OCI-LY1 (cell line): ENCODE results near the gene IFNAR2.

ENCODE experiments used
- EZH2 ChIP-seq: fragments of 200-600 bp; sonication (generic), shearing (Covaris generic); IDR thresholded peaks from 2 replicates; pipeline ENCODE4 v1.8.0; 2017; ENCODE audit warnings: borderline replicate concordance, mixed run types, mild to moderate bottlenecking, antibody characterized with exemption, low read length, moderate library complexity, mixed read lengths
- TF ChIP-seq, protein P1 (sequence below): fragments of 200-600 bp; sonication (generic), shearing (Covaris generic); IDR thresholded peaks from 2 replicates; pipeline ENCODE4 v1.5.1; 2017; ENCODE audit warnings: mild to moderate bottlenecking, antibody characterized with exemption, low read length, moderate library complexity, mixed read lengths

DNA sequence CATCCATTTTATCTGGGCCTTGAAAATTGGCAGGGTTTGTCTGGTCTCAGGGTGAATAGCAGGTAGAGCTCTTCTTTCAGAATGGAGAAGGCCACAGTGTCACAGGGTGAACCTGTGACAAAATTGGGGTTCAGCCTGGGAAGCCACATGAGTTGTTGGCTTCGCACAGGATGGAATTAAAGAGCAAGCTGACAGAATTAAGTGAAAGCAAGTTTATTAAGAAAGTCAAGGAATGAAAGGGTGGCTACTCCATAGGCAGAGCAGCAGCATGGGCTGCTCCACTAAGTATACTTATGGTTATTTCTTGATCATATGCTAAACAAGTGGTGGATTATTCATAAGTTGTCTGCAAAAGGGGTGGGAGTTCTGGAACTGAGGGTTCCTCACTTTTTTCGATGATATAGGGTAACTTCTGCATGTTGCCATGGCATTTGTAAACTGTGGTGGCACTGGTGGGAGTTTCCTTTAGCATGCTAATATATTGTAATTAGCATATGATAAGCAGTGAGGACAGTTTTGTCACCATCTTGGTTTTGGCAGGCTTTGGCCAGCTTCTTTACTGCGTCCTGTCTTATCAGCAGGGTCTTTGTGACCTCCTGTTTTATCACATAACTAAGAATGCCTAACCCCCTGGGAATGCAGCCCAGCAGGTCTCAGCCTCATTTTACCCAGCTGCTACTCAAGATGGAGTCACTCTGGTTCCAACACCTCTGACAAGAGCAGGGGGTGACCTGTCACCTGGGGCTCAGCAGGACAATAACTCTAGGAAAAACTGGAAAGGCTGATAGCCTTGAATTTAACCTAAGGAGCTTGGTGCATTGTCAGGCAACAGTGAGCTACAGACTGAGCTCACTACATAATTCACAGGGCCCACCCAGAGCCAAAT, 5.1 kb downstream of the IFNAR2 start:
- TF ChIP-seq, protein P1, sequence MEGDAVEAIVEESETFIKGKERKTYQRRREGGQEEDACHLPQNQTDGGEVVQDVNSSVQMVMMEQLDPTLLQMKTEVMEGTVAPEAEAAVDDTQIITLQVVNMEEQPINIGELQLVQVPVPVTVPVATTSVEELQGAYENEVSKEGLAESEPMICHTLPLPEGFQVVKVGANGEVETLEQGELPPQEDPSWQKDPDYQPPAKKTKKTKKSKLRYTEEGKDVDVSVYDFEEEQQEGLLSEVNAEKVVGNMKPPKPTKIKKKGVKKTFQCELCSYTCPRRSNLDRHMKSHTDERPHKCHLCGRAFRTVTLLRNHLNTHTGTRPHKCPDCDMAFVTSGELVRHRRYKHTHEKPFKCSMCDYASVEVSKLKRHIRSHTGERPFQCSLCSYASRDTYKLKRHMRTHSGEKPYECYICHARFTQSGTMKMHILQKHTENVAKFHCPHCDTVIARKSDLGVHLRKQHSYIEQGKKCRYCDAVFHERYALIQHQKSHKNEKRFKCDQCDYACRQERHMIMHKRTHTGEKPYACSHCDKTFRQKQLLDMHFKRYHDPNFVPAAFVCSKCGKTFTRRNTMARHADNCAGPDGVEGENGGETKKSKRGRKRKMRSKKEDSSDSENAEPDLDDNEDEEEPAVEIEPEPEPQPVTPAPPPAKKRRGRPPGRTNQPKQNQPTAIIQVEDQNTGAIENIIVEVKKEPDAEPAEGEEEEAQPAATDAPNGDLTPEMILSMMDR: no peak
- no peak for TF ChIP-seq EZH2
